Fibroblast of the aortic adventitia (primary cell): Measurements from ENCODE around the gene TNS4. TPM values are rescaled to one million over a fixed set of nuclear protein-coding genes. Genes with fewer than 3 reads are reported as not detected.

ENCODE experiments used
- DNase-seq: peaks from one replicate; pipeline ENCODE4 v3.0.0-alpha.2; 2010; ENCODE audit warnings: low read depth
- H3K4me3 ChIP-seq: 2 replicates; pipeline ENCODE4 v1.5.1; 2011; ENCODE audit warnings: low read depth, mild to moderate bottlenecking, control low read depth, low read length, moderate library complexity
- total RNA-seq: library from RNA; depleted of rRNA; stranded (reverse); fragments of >200 nt; gene quantifications from 2 replicates; pipeline ENCODE4 v1.2.3, GENCODE V29; 2012; ENCODE audit warnings: low replicate concordance
- TF ChIP-seq, protein P1 (sequence below): IDR thresholded peaks from 2 replicates; pipeline ENCODE4 v1.5.1; 2011; ENCODE audit warnings: mild to moderate bottlenecking, low read length, control low read depth, inconsistent platforms; ENCODE audit not compliant: insufficient read depth

Gene TNS4
- total RNA-seq, 1 donor = not detected

- H3K4me3 ChIP-seq = no peak overlapping the region
- no peak for DNase-seq
- TF ChIP-seq, protein P1, sequence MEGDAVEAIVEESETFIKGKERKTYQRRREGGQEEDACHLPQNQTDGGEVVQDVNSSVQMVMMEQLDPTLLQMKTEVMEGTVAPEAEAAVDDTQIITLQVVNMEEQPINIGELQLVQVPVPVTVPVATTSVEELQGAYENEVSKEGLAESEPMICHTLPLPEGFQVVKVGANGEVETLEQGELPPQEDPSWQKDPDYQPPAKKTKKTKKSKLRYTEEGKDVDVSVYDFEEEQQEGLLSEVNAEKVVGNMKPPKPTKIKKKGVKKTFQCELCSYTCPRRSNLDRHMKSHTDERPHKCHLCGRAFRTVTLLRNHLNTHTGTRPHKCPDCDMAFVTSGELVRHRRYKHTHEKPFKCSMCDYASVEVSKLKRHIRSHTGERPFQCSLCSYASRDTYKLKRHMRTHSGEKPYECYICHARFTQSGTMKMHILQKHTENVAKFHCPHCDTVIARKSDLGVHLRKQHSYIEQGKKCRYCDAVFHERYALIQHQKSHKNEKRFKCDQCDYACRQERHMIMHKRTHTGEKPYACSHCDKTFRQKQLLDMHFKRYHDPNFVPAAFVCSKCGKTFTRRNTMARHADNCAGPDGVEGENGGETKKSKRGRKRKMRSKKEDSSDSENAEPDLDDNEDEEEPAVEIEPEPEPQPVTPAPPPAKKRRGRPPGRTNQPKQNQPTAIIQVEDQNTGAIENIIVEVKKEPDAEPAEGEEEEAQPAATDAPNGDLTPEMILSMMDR = no peak
Observed at GRCh38 chr17:40535438-40535837, 34.0 kb upstream of the TNS4 start.

DNA sequence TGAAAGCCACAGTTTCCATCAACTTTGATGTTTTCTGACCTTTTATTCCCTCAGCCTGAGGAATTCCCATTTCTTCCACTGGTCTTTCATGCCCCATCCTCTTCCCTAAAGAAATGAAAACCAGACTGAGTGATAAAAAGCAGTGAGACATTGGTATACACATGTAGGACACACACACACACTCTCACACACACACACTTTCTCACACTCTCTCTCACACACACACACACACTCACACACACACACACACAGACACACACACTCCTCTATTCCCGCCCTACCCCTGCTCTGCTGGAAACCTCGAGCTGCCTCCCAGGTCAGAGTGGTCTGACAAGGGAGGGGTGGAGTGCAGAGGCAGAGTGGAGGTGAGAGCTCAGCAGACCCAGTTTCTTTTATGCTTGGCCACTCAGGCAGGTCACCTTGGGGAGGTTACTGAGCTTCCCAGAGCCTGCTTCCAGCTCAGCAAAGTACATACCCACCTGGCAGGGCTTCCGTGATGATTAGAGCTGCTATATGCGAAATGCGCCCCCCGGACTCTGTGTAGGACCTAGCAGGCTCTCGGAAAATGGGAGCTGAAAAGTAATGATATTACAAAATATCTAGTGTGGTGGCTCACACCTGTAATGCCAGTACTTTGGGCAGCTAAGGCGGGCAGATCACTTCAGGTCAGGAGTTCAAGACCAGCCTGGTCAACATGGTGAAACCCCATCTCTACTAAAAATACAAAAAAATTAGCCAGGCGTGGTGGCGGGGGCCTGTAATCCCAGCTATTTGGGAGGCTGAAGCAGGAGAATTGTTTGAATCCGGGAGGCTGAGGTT is 33.2 kb upstream of the TNS4 start:
- TF ChIP-seq, protein P1 = peak; percentile 9
- peak; percentile 49 for DNase-seq
- no peak overlapping the region for H3K4me3 ChIP-seq

DNA sequence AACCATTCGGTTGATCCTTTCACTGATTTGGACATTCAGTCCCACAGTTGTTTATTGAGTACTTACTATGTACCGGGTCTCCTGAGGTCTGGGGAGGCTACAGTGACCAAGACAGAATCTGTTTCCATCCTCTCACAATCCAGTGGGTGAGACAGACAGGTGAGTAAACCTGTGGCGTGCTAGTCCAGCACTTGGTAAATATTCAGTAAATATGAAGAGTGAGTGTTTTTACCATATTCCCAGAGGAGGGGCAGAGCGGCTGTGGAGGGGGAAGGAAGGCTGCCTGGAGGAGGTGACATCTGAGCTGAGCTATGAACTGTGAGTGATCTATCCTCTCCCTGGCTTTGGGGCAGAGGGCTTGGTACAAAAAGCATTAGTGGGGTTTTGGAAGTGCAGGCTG is 32.5 kb upstream of the TNS4 start:
- TF ChIP-seq, protein P1 = no peak
- H3K4me3 ChIP-seq = no peak overlapping the region
- no peak for DNase-seq

DNA sequence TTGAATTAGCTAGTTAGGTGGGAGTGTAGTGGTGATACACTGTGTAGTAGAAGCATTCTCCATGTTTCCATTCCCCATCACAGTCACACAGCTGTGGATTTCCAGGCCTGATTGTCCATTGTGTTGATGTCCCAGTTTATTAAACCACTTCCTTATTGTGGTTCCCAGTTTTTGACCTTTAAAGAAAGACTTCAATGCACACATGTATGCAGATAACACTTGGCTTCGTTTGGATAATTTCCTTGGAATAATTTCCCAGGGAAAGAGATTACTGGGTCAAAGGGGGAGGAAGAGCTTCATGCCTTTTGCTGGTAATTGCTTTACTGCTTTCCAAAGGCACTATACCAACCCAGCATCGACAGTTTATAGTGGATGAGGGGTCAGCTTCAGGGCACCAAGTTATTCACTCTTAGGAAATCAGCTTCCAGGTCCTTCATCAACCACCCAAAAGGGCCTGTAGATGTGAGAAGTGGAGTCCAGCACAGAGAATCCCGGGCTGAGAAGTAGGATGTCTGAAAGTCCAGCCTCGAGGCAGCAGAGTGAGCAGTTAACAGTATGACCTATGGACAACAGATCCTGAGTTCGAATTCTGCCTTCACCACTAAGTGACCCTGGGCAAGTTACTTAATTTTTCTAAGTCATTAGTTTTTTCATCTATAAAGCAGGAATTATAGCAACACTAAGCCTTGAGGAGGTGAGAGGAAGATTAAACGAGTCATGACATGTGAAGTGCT is 31.3 kb upstream of the TNS4 start:
- H3K4me3 ChIP-seq = no peak overlapping the region
- DNase-seq = peak; percentile 72
- TF ChIP-seq, protein P1 = no peak

GRCh38 chr17:40531051-40531991 is 29.9 kb upstream of the TNS4 start:
- no peak overlapping the region for H3K4me3 ChIP-seq
- DNase-seq = no peak
- TF ChIP-seq, protein P1 = no peak

DNA sequence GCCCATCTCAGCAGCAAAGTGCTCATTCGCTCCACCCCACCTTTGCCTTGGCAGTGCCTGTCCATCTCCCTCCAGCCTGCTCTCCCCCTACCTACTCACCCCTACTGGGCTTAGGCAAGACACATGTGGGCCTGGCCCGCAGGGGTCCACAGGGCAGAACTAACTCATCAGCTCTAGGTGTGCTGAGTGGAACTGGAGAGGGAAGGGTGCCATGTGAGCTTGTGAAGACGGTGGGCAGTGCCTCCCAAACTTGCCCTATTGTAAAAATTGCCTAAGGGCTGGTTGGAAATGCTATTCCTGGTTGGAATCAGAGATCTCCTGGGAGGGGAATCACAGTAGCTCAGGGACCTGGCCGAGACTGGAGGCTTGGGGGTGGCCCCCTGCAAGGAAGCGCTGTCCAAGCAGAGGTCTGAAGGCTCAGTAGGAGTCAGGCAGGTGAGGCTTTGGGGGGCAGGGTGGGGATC is 29.1 kb upstream of the TNS4 start:
- TF ChIP-seq, protein P1 = no peak
- no peak overlapping the region for H3K4me3 ChIP-seq
- no peak for DNase-seq
